GM12878 (cell line): Measurements from ENCODE around the gene RAD51B. TPM values are rescaled to one million over a fixed set of nuclear protein-coding genes. Genes with fewer than 3 reads are reported as not detected.

Experiments
- ATAC-seq: fragments of 200-7000 bp; cut with Tn5 transposase; 3 replicates; pipeline ENCODE4 v1.9.1; 2020; ENCODE audit warnings: mild to moderate bottlenecking, moderate library complexity
- BruUV-seq: library from RNA; stranded (reverse); fragments of 400-500 nt; replicated peaks from 2 replicates; lab custom pipeline; 2021; lab: Mats Ljungman, UMichigan
- CTCF ChIA-PET: fragments of 300-600 bp; sonication (Branson Sonifier 250); formaldehyde crosslinking; extraction: SDS; loops from one replicate; lab custom pipeline; 2021; ENCODE audit warnings: inconsistent platforms; lab: Yijun Ruan, JAX
- POLR2A ChIA-PET: fragments of 350-600 bp; formaldehyde crosslinking; extraction: SDS; loops from one replicate; lab custom pipeline; 2021; ENCODE audit warnings: inconsistent platforms; lab: Charles Lee
- RAD21 ChIA-PET: fragments of 300-600 bp; sonication (Branson Sonifier 250); formaldehyde crosslinking; loops from one replicate; lab custom pipeline; 2023; ENCODE audit warnings: antibody characterized with exemption; ENCODE audit not compliant: unreplicated experiment; lab: Charles Lee
- SMC1A ChIA-PET: fragments of 300-600 bp; sonication (Branson Sonifier 250); formaldehyde crosslinking; loops from one replicate; lab custom pipeline; 2023; ENCODE audit not compliant: unreplicated experiment, uncharacterized antibody; lab: Charles Lee
- DNase-seq: peaks from one replicate; pipeline ENCODE4 v3.0.0-alpha.2; 2011; ENCODE audit warnings: low read depth, low spot score
- FAIRE-seq: peaks from 3 replicates; lab custom pipeline; 2011; peaks lifted over from hg19 to GRCh38; lab: Jason Lieb, UNC
- H2AFZ ChIP-seq: 2 replicates; pipeline ENCODE4 v1.6.0; 2011; ENCODE audit warnings: low read depth, low read length, control low read depth; ENCODE audit not compliant: control insufficient read depth
- H3K27ac ChIP-seq: 2 replicates; pipeline ENCODE4 v1.5.1; 2011; ENCODE audit warnings: control low read depth; ENCODE audit not compliant: control insufficient read depth, insufficient read depth
- H3K27me3 ChIP-seq, 2 experiments: replicated peaks in 1 of 2; 2 replicates each; pipeline versions ENCODE4 v1.6.0 to v1.6.1; 2011; ENCODE audit warnings: low read length in 1 of 2; ENCODE audit not compliant: control insufficient read depth in 2 of 2, insufficient read depth in 2 of 2
- H3K36me3 ChIP-seq, 2 experiments: 2 replicates each; pipeline ENCODE4 v1.5.1; 2011; ENCODE audit warnings: low read length in 1 of 2; ENCODE audit not compliant: control insufficient read depth in 2 of 2, insufficient read depth in 2 of 2
- H3K4me1 ChIP-seq: 2 replicates; pipeline ENCODE4 v1.6.1; 2011; ENCODE audit warnings: mild to moderate bottlenecking, low read length, moderate library complexity, mixed read lengths; ENCODE audit not compliant: control insufficient read depth, insufficient read depth
- H3K4me2 ChIP-seq: 2 replicates; pipeline ENCODE4 v1.6.0; 2011; ENCODE audit warnings: control low read depth; ENCODE audit not compliant: control insufficient read depth, insufficient read depth
- H3K4me3 ChIP-seq: fragments of 200-600 bp; sonication (generic); 2 replicates; pipeline ENCODE4 v1.5.1; 2016
- H3K79me2 ChIP-seq: 2 replicates; pipeline ENCODE4 v1.6.0; 2011; ENCODE audit warnings: low read length; ENCODE audit not compliant: control insufficient read depth, insufficient read depth
- H3K9ac ChIP-seq: 2 replicates; pipeline ENCODE4 v1.8.0; 2011; ENCODE audit warnings: low read length, control low read depth, mixed read lengths; ENCODE audit not compliant: control insufficient read depth, insufficient read depth
- H3K9me3 ChIP-seq: replicated peaks from 3 replicates; pipeline ENCODE4 v1.5.1; 2011; ENCODE audit warnings: mild to moderate bottlenecking, low read length; ENCODE audit not compliant: control insufficient read depth, insufficient read depth
- H4K20me1 ChIP-seq: 2 replicates; pipeline ENCODE4 v1.6.0; 2011; ENCODE audit not compliant: control insufficient read depth, insufficient read depth
- BHLHE40 ChIP-seq, 2 experiments: fragments of 450-650 bp in 1 of 2; IDR thresholded peaks; 2 replicates each; pipeline ENCODE4 v1.6.1; 2011 to 2017; ENCODE audit warnings: low read depth in 2 of 2, borderline replicate concordance in 1 of 2, improper control_type of control experiment in 1 of 2, low read length in 1 of 2, mild to moderate bottlenecking in 1 of 2
- CHD1 ChIP-seq: IDR thresholded peaks from 2 replicates; pipeline ENCODE4 v1.6.1; 2012; ENCODE audit warnings: low read depth, low read length, improper control_type of control experiment
- CREM ChIP-seq: IDR thresholded peaks from 2 replicates; pipeline ENCODE4 v1.6.1; 2014; ENCODE audit warnings: antibody characterized with exemption, low read depth
- EP300 ChIP-seq, 2 experiments: fragments of 150-350 bp in 1 of 2; IDR thresholded peaks; 2 replicates each; pipeline ENCODE4 v1.6.1; 2011 to 2012; ENCODE audit warnings: low read depth in 2 of 2, low read length in 2 of 2, borderline replicate concordance in 1 of 2, improper control_type of control experiment in 1 of 2, inconsistent platforms in 1 of 2; ENCODE audit not compliant: control insufficient read depth in 1 of 2
- MEF2A ChIP-seq: IDR thresholded peaks from 2 replicates; pipeline ENCODE4 v1.6.1; 2011; ENCODE audit warnings: low read depth, mild to moderate bottlenecking, low read length, moderate library complexity; ENCODE audit not compliant: insufficient read depth
- MLLT1 ChIP-seq: fragments of 450-650 bp; IDR thresholded peaks from 2 replicates; pipeline ENCODE4 v1.6.1; 2016; ENCODE audit warnings: mild to moderate bottlenecking
- NFIC ChIP-seq: IDR thresholded peaks from 2 replicates; pipeline ENCODE4 v1.6.1; 2012; ENCODE audit warnings: low read depth, mild to moderate bottlenecking, inconsistent platforms, low read length, moderate library complexity
- PAX5 ChIP-seq: IDR thresholded peaks from 2 replicates; pipeline ENCODE4 v1.6.1; 2011; ENCODE audit warnings: low read depth, low read length, borderline replicate concordance
- PKNOX1 ChIP-seq: fragments of 450-650 bp; IDR thresholded peaks from 2 replicates; pipeline ENCODE4 v1.6.1; 2016; ENCODE audit warnings: mild to moderate bottlenecking
- RAD51 ChIP-seq: fragments of 450-650 bp; IDR thresholded peaks from 2 replicates; pipeline ENCODE4 v1.6.1; 2016; ENCODE audit warnings: moderate library complexity, mild to moderate bottlenecking, inconsistent platforms
- RUNX3 ChIP-seq: IDR thresholded peaks from 2 replicates; pipeline ENCODE4 v1.6.1; 2012; ENCODE audit warnings: low read length, inconsistent platforms
- SMARCA5 ChIP-seq: fragments of 450-650 bp; IDR thresholded peaks from 2 replicates; pipeline ENCODE4 v1.6.1; 2017; ENCODE audit warnings: mild to moderate bottlenecking
- TBL1XR1 ChIP-seq: IDR thresholded peaks from 2 replicates; pipeline ENCODE4 v1.6.1; 2012; ENCODE audit warnings: low read depth, low read length, improper control_type of control experiment
- TCF3 ChIP-seq: IDR thresholded peaks from 2 replicates; pipeline ENCODE4 v1.6.1; 2012; ENCODE audit warnings: low read depth, mild to moderate bottlenecking, low read length, borderline replicate concordance; ENCODE audit not compliant: insufficient read depth
- TCF7 ChIP-seq: IDR thresholded peaks from 2 replicates; pipeline ENCODE4 v1.6.1; 2014; ENCODE audit warnings: antibody characterized with exemption, borderline replicate concordance
- WGBS: methylation state at CpG from one replicate; pipeline ENCODE4 v1.1.6; 2016; ENCODE audit warnings: low lambda C conversion rate; ENCODE audit not compliant: insufficient replicate concordance, insufficient coverage; ENCODE audit errors: missing lambda C conversion rate; 5-methylcytosine and 5-hydroxymethylcytosine counted together
- in situ Hi-C: fragments of 300-500 bp; cut with MboI; formaldehyde crosslinking; loops from 9 replicates; pipeline ENCODE4 v1.14.3; 2018; ENCODE audit warnings: mixed read lengths
- intact Hi-C: fragments of 100-400 bp; cut with micrococcal nuclease; formaldehyde crosslinking; loops from one replicate; pipeline ENCODE4 v1.14.2; 2022; ENCODE audit not compliant: unreplicated experiment
- polyA plus RNA-seq, 11 experiments: library from polyadenylated mRNA; depleted of rRNA in 4 of 11; unstranded in 6 of 11; stranded (reverse) in 5 of 11; fragments of >200 nt; fragmentation: Nextera tagmentation in 4 of 11; fragmentation: Illumina TruSeq in 1 of 11; extraction: Ambion mirVana in 4 of 11; extraction: Trizol in 1 of 11; gene quantifications; 1 replicate in 1 of 11; 2 replicates in 10 of 11; pipeline versions ENCODE4 v1.2.1 to v1.2.3, GENCODE V29; 2011 to 2016; ENCODE audit warnings: inconsistent platforms in 2 of 11, missing spikeins in 2 of 11, low read depth in 1 of 11
- total RNA-seq, 4 experiments: library from RNA; depleted of rRNA in 3 of 4; stranded (reverse); fragments of >200 nt in 3 of 4; fragmentation: Illumina TruSeq in 1 of 4; extraction: Trizol in 1 of 4; gene quantifications; 2 replicates each; pipeline versions ENCODE4 v1.2.1 to v1.2.3, GENCODE V29; 2013 to 2021
- TF ChIP-seq, protein P1 (sequence below): fragments of 450-650 bp; IDR thresholded peaks from 2 replicates; pipeline ENCODE4 v1.6.1; 2018; ENCODE audit warnings: mild to moderate bottlenecking, low read depth, moderate library complexity; ENCODE audit not compliant: partially characterized antibody

Gene RAD51B
- total and polyA plus RNA-seq, 10 of the 15 experiments (the other 5 are each of a cell fraction or from before 2014, with no cell fraction given) = 9.8 to 26.8 (median 21.3) TPM

- Histone ChIP-seq H3K4me3 (no peak overlapping the region), H3K36me3 (no peaks in the 10 kb centered on the region), H3K79me2 (no peaks in the 10 kb centered on the region; the same call in 1 of the 2 replicates), H3K9ac (peak overlapping the region; percentile 49; the same call in 1 of the 2 replicates), H3K27me3 (no peaks in the 10 kb centered on the region), H3K9me3 (no peaks in the 10 kb centered on the region; the same call in 2 of the 3 replicates), H3K4me2 (peak overlapping the region; percentile 44; the same call in 1 of the 2 replicates), H3K27ac (peak overlapping the region; percentile 84), H3K4me1 (peaks cover 19% of the 10 kb centered on the region), H2AFZ (no peak overlapping the region), H4K20me1 (no peaks in the 10 kb centered on the region)
- ChIA-PET RAD21 (interaction anchor here (0.7 to 6.6 kb wide), 23 partner anchors 14 to 582 kb away, joined by 3 to 73 read pairs (median 4); no protein-coding TSS in a partner anchor), CTCF (interaction anchor here (0.6 to 2.2 kb wide), 16 partner anchors 9 to 612 kb away, joined by 3 to 14 read pairs (median 4); no protein-coding TSS in a partner anchor), POLR2A (interaction anchor here (0.6 to 1.3 kb wide), 7 partner anchors 17 to 583 kb away, joined by 3 to 7 read pairs (median 3); no protein-coding TSS in a partner anchor), SMC1A (interaction anchor here (0.5 to 3.9 kb wide), 33 partner anchors 8 to 1317 kb away, joined by 3 to 25 read pairs (median 6); no protein-coding TSS in a partner anchor)
- WGBS = 21% methylated on average over 2 of the region's 2 CpGs
- BruUV-seq = no TSS peak
- in situ Hi-C loops (no loop called here), intact Hi-C loops (loop anchor here (1.0 to 2.0 kb wide), 2 partner anchors 21 to 50 kb away; no protein-coding TSS in a partner anchor)
- DNase-seq = peak; percentile 99
- peak; percentile 95 for FAIRE-seq
- ATAC-seq = peak; percentile 97
- TF ChIP-seq MEF2A = 0 out of 2 replicates have a peak, but pooled peaks have one; percentile 64
- peak; percentile 84 to 87 for TF ChIP-seq EP300 (IDR thresholded peaks at IDR 0.05; ENCODE audit: borderline replicate concordance in 1 of 2, control insufficient read depth in 1 of 2, low read depth in 2 of 2, low read length in 2 of 2)
- no peak for TF ChIP-seq CHD1
- TF ChIP-seq RAD51 = peak; percentile 30; the same call in 1 of the 2 replicates
- peak; percentile 39 to 60; a peak in 1 of 4 replicates for TF ChIP-seq BHLHE40 (IDR thresholded peaks at IDR 0.05; ENCODE audit: borderline replicate concordance in 1 of 2, low read depth in 2 of 2, low read length in 1 of 2)
- 0 out of 2 replicates have a peak, but pooled peaks have one; percentile 39 for TF ChIP-seq TBL1XR1
- peak; percentile 75; the same call in 1 of the 2 replicates for TF ChIP-seq CREM
- TF ChIP-seq TCF3 = 0 out of 2 replicates have a peak, but pooled peaks have one; percentile 26
- peak; percentile 80 for TF ChIP-seq RUNX3
- TF ChIP-seq, protein P1, sequence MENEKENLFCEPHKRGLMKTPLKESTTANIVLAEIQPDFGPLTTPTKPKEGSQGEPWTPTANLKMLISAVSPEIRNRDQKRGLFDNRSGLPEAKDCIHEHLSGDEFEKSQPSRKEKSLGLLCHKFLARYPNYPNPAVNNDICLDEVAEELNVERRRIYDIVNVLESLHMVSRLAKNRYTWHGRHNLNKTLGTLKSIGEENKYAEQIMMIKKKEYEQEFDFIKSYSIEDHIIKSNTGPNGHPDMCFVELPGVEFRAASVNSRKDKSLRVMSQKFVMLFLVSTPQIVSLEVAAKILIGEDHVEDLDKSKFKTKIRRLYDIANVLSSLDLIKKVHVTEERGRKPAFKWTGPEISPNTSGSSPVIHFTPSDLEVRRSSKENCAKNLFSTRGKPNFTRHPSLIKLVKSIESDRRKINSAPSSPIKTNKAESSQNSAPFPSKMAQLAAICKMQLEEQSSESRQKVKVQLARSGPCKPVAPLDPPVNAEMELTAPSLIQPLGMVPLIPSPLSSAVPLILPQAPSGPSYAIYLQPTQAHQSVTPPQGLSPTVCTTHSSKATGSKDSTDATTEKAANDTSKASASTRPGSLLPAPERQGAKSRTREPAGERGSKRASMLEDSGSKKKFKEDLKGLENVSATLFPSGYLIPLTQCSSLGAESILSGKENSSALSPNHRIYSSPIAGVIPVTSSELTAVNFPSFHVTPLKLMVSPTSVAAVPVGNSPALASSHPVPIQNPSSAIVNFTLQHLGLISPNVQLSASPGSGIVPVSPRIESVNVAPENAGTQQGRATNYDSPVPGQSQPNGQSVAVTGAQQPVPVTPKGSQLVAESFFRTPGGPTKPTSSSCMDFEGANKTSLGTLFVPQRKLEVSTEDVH = no peak
- peak; percentile 70 for TF ChIP-seq PKNOX1
- TF ChIP-seq MLLT1 = peak; percentile 46
- peak; percentile 56; the same call in 1 of the 2 replicates for TF ChIP-seq TCF7
- 0 out of 2 replicates have a peak, but pooled peaks have one; percentile 33 for TF ChIP-seq SMARCA5
- TF ChIP-seq NFIC = peak; percentile 97
- peak; percentile 77 for TF ChIP-seq PAX5
Observed at GRCh38 chr14:68232300-68233055, 412.9 kb downstream of the RAD51B start.
